ENCODE data around the gene KMT5B. TPM values are rescaled to one million over a fixed set of nuclear protein-coding genes. Genes with fewer than 3 reads are reported as not detected.
A peak's percentile ranks its signal among the peaks of the same experiment; 100 is the strongest.

KMT5B gene
- total and polyA plus RNA-seq, 2 donors (not counting 1 experiment from before 2014, with no cell fraction given) = 13.4 to 77.8 TPM

DNA sequence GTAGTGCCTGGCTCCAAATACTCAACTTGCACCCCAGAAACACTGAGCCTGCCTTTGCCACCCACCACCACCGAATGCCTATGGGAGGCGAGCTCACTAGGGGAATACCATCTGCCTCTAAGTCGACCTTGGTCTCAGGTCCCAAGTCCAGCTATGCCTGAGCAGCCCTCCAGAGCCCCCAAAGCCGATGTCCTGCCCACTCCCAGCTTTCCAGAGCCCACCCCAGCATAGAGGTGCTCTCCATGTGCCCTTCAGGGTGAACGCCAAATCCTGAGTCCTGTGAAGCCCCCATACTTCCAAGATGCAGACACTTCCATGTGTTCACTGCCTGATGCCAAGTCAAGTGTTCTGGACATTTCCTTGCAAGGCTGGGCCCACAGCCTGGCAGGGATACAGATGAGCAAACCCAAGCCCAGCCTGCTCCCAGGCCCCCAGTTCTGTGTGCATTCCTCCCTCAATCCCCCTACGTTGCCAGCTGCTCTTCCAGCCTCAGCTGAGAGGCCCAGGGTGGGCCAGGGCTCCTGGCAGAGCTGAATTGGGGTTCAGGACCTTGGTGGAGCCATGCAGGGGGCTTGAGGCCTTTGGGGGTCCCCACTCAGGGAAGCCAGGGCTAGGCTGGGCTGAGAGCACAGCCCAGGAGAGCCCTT is 2.6 kb upstream of the KMT5B start:
- Histone ChIP-seq H3K9me3 (ENCODE audit: control extremely low read depth in 1 of 3, control insufficient read depth in 2 of 3, insufficient read depth in 1 of 3, low read length in 2 of 3) (no peaks in the 10 kb centered on the region), H4K20me1 (ENCODE audit: control insufficient read depth, insufficient read depth, low read length, poor library complexity, severe bottlenecking) (peaks cover 3% of the 10 kb centered on the region), H3K4me3 (ENCODE audit: control extremely low read depth in 1 of 5, extremely low read depth in 1 of 5, insufficient read depth in 1 of 5, low read depth in 2 of 5, low read length in 4 of 5) (no peak overlapping the region), H3K27me3 (replicated peaks in 1 of 4; ENCODE audit: control extremely low read depth in 1 of 4, control insufficient read depth in 3 of 4, insufficient read depth in 4 of 4, low read length in 3 of 4) (peaks cover 0 to 6% (median 0%) of the 10 kb centered on the region in 4 experiments), H3K27ac (ENCODE audit: low read length in 2 of 2) (no peak overlapping the region), H3K79me2 (ENCODE audit: control insufficient read depth, insufficient read depth, low read length) (peaks cover 26% of the 10 kb centered on the region), H3K4me2 (replicated peaks; ENCODE audit: low read depth, low read length, poor library complexity, severe bottlenecking) (no peak overlapping the region), H3K4me1 (ENCODE audit: control insufficient read depth in 2 of 2, insufficient read depth in 2 of 2, low read length in 2 of 2) (peaks cover 27 to 29% of the 10 kb centered on the region in 2 donors), H2AFZ (ENCODE audit: insufficient read depth, low read depth, low read length, poor library complexity, severe bottlenecking) (no peak overlapping the region), H3K36me3 (replicated peaks in 1 of 2; ENCODE audit: control extremely low read depth in 1 of 2, control insufficient read depth in 1 of 2, extremely low read depth in 1 of 2, insufficient read depth in 2 of 2, low read length in 1 of 2) (no peaks in the 10 kb centered on the region), H3K9ac (ENCODE audit: low read length) (no peak overlapping the region)
- Mint-ChIP-seq H3K9me3 (ENCODE audit: insufficient read depth) (no peaks in the 10 kb centered on the region), H3K4me3 (peak overlapping the region; percentile 93), H3K4me1 (peaks cover 30% of the 10 kb centered on the region), H3K27ac (peak overlapping the region; percentile 92), H3K27me3 (no peaks in the 10 kb centered on the region)
- ChIA-PET CTCF (interaction anchor here (0.8 to 1.4 kb wide), 4 partner anchors 8 to 206 kb away, joined by 3 to 4 read pairs (median 4); partner anchors contain the start of gene ALDH3B1), POLR2A (interaction anchor here (0.5 to 3.0 kb wide), 3 partner anchors 56 to 245 kb away, joined by 3 to 11 read pairs (median 3); partner anchors contain the start of genes C11orf24 and PPP6R3)
- intact Hi-C loops (cut with micrococcal nuclease) = loop anchor here (10.0 kb wide), 1 partner anchor 181 kb away; the partner anchor contains the start of genes NDUFS8 and TCIRG1
- ATAC-seq (ENCODE audit: low read depth) (no peak), DNase-seq (no peak)
- TF ChIP-seq EZH2 (IDR thresholded peaks at IDR 0.05; ENCODE audit: borderline replicate concordance, insufficient read depth, low read depth, low read length, poor library complexity, severe bottlenecking) = no peak
- TF ChIP-seq, protein P1, sequence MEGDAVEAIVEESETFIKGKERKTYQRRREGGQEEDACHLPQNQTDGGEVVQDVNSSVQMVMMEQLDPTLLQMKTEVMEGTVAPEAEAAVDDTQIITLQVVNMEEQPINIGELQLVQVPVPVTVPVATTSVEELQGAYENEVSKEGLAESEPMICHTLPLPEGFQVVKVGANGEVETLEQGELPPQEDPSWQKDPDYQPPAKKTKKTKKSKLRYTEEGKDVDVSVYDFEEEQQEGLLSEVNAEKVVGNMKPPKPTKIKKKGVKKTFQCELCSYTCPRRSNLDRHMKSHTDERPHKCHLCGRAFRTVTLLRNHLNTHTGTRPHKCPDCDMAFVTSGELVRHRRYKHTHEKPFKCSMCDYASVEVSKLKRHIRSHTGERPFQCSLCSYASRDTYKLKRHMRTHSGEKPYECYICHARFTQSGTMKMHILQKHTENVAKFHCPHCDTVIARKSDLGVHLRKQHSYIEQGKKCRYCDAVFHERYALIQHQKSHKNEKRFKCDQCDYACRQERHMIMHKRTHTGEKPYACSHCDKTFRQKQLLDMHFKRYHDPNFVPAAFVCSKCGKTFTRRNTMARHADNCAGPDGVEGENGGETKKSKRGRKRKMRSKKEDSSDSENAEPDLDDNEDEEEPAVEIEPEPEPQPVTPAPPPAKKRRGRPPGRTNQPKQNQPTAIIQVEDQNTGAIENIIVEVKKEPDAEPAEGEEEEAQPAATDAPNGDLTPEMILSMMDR (IDR thresholded peaks at IDR 0.05) = no peak
- 79% methylated on average over 6 of the region's 6 CpGs for WGBS (ENCODE audit: insufficient coverage)

DNA sequence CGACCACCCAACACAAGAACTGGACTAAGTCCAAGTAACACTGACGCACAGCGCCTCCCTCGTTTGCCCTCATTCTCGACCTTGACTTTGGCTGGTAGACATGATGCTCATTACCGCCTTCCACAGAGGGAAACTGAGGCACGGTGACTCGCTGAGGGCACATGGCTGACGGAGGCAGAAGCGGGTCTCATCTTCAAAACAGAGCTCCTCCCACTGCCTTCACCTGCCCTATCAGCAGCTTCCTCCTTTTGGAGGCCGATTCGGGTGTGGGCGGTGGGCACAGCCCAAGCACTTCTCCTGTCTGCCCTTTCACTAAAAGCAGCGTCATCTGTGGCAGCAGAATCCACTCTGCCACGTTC is 2.0 kb upstream of the KMT5B start:
- H3K9me3 ChIP-seq (ENCODE audit: control extremely low read depth in 1 of 3, control insufficient read depth in 2 of 3, insufficient read depth in 1 of 3, low read length in 2 of 3) = no peaks in the 10 kb centered on the region
- H3K27ac ChIP-seq (ENCODE audit: low read length in 2 of 2) = no peak overlapping the region
- intact Hi-C loops (cut with micrococcal nuclease) = loop anchor here (10.0 kb wide), 1 partner anchor 180 kb away; the partner anchor contains the start of genes NDUFS8 and TCIRG1
- H3K4me2 ChIP-seq (replicated peaks; ENCODE audit: low read depth, low read length, poor library complexity, severe bottlenecking) = peak overlapping the region; percentile 95
- DNase-seq = peak; percentile 47
- CTCF ChIA-PET = interaction anchor here (0.8 to 1.4 kb wide), 3 partner anchors 42 to 206 kb away, joined by 3 to 4 read pairs (median 4); partner anchors contain the start of gene ALDH3B1
- peaks cover 0 to 6% (median 0%) of the 10 kb centered on the region in 4 experiments for H3K27me3 ChIP-seq (replicated peaks in 1 of 4; ENCODE audit: control extremely low read depth in 1 of 4, control insufficient read depth in 3 of 4, insufficient read depth in 4 of 4, low read length in 3 of 4)
- peak overlapping the region; percentile 94 for H2AFZ ChIP-seq (ENCODE audit: insufficient read depth, low read depth, low read length, poor library complexity, severe bottlenecking)
- H3K9ac ChIP-seq (ENCODE audit: low read length) = no peak overlapping the region
- peak overlapping the region; percentile 93 for H3K4me3 Mint-ChIP-seq
- no peaks in the 10 kb centered on the region for H3K27me3 Mint-ChIP-seq
- H3K4me3 ChIP-seq (ENCODE audit: control extremely low read depth in 1 of 5, extremely low read depth in 1 of 5, insufficient read depth in 1 of 5, low read depth in 2 of 5, low read length in 4 of 5) = no peak overlapping the region
- peaks cover 32% of the 10 kb centered on the region for H3K79me2 ChIP-seq (ENCODE audit: control insufficient read depth, insufficient read depth, low read length)
- POLR2A ChIA-PET = interaction anchor here (0.5 to 3.0 kb wide), 3 partner anchors 57 to 245 kb away, joined by 3 to 11 read pairs (median 3); partner anchors contain the start of genes C11orf24 and PPP6R3
- peaks cover 33 to 35% of the 10 kb centered on the region in 2 donors for H3K4me1 ChIP-seq (ENCODE audit: control insufficient read depth in 2 of 2, insufficient read depth in 2 of 2, low read length in 2 of 2)
- peaks cover 8% of the 10 kb centered on the region for H4K20me1 ChIP-seq (ENCODE audit: control insufficient read depth, insufficient read depth, low read length, poor library complexity, severe bottlenecking)
- WGBS (ENCODE audit: insufficient coverage) = 51% methylated on average over 12 of the region's 15 CpGs
- H3K27ac Mint-ChIP-seq = peak overlapping the region; percentile 92
- H3K9me3 Mint-ChIP-seq (ENCODE audit: insufficient read depth) = no peaks in the 10 kb centered on the region
- no peak for ATAC-seq (ENCODE audit: low read depth)
- H3K4me1 Mint-ChIP-seq = peaks cover 36% of the 10 kb centered on the region
- no peak for TF ChIP-seq EZH2 (IDR thresholded peaks at IDR 0.05; ENCODE audit: borderline replicate concordance, insufficient read depth, low read depth, low read length, poor library complexity, severe bottlenecking)
- TF ChIP-seq, protein P1 (IDR thresholded peaks at IDR 0.05) = no peak
- H3K36me3 ChIP-seq (replicated peaks in 1 of 2; ENCODE audit: control extremely low read depth in 1 of 2, control insufficient read depth in 1 of 2, extremely low read depth in 1 of 2, insufficient read depth in 2 of 2, low read length in 1 of 2) = no peaks in the 10 kb centered on the region

All from B cell (primary cell).